Nephron progenitor cell (in vitro differentiated cells): ENCODE results near the gene CKM.

Experiments
- DNase-seq: peaks from one replicate; pipeline ENCODE4 v3.0.0; 2021
- H3K27ac Mint-ChIP-seq: 2 replicates; pipeline ENCODE4 v1.8.0; 2021; ENCODE audit warnings: mild to moderate bottlenecking, moderate library complexity, mixed read lengths
- H3K27me3 Mint-ChIP-seq: 2 replicates; pipeline ENCODE4 v1.8.0; 2021; ENCODE audit warnings: mild to moderate bottlenecking, low read depth, mixed read lengths; ENCODE audit not compliant: poor library complexity
- H3K36me3 Mint-ChIP-seq: 2 replicates; pipeline ENCODE4 v1.8.0; 2021; ENCODE audit warnings: low read depth, mixed read lengths
- H3K4me1 Mint-ChIP-seq: 2 replicates; pipeline ENCODE4 v1.8.0; 2021; ENCODE audit warnings: mixed read lengths
- H3K4me3 Mint-ChIP-seq: 2 replicates; pipeline ENCODE4 v1.8.0; 2021; ENCODE audit warnings: mild to moderate bottlenecking, moderate library complexity, mixed read lengths
- H3K9me3 Mint-ChIP-seq: 2 replicates; pipeline ENCODE4 v1.8.0; 2021; ENCODE audit warnings: mild to moderate bottlenecking, moderate library complexity, mixed read lengths
- CTCF ChIP-seq: fragments of 200-600 bp; sonication (generic); IDR thresholded peaks from 2 replicates; pipeline ENCODE4 v1.5.0; 2021; ENCODE audit warnings: antibody characterized with exemption

CKM gene

GRCh38 chr19:45267296-45267695 is 55.4 kb downstream of the CKM start:
- Mint-ChIP-seq H3K27me3 (no peaks in the 10 kb centered on the region), H3K4me1 (no peaks in the 10 kb centered on the region), H3K36me3 (peaks cover 46% of the 10 kb centered on the region), H3K9me3 (no peaks in the 10 kb centered on the region), H3K4me3 (no peak overlapping the region), H3K27ac (no peak overlapping the region)
- no peak for DNase-seq
- no peak for TF ChIP-seq CTCF

GRCh38 chr19:45265375-45265774 is 57.3 kb downstream of the CKM start:
- TF ChIP-seq CTCF = no peak
- Mint-ChIP-seq H3K36me3 (peaks cover 44% of the 10 kb centered on the region), H3K9me3 (no peaks in the 10 kb centered on the region), H3K27ac (peak overlapping the region; percentile 20), H3K27me3 (no peaks in the 10 kb centered on the region), H3K4me3 (no peak overlapping the region), H3K4me1 (no peaks in the 10 kb centered on the region)
- no peak for DNase-seq

DNA sequence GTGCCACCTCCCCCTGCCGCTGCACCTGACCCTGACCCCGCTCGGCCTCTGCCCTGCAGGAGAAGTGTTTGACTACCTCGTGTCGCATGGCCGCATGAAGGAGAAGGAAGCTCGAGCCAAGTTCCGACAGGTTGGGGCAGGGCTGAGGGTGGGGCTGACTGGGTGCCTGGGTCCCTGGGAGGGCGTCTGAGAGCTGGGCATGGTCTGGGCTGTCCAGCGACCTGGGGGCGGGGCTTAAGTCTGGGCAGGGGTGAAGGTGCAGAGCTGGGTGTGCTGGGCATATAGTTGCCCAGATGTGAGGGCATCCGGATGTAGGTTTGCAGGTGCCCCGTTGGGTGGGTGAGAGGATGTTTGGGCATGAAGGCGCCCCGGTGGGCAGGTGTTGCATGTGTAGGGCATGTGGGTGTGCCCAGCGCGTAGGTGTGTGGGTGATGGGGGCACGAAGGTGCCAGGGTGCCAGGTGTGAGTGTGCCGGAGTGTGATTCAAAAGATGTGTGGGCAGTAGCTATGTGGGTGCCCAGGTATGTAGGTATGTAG is 57.8 kb downstream of the CKM start:
- Mint-ChIP-seq H3K36me3 (peaks cover 44% of the 10 kb centered on the region), H3K9me3 (no peaks in the 10 kb centered on the region), H3K27ac (peak overlapping the region; percentile 20), H3K27me3 (no peaks in the 10 kb centered on the region), H3K4me3 (no peak overlapping the region), H3K4me1 (no peaks in the 10 kb centered on the region)
- no peak for TF ChIP-seq CTCF
- DNase-seq = no peak

DNA sequence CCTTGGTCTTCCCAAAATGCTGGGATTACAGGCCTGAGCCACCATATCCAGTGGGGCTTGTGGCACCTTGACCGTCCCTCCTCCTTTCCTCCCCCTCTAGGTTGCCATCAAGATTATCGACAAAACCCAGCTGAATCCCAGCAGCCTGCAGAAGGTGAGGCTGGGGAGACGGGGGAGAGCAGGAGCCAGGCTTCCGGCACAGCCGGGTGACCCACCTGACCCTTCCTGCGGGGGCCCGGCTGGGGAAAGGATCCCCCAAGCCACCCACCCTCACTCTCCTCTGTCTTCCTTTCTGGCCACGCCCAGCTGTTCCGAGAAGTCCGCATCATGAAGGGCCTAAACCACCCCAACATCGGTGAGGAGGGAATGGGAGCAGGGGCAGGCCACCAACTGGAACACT is 59.7 kb downstream of the CKM start:
- H3K4me1 Mint-ChIP-seq = no peaks in the 10 kb centered on the region

GRCh38 chr19:45262570-45262969 is 60.1 kb downstream of the CKM start:
- no peak for TF ChIP-seq CTCF
- no peaks in the 10 kb centered on the region for H3K4me1 Mint-ChIP-seq
- H3K9me3 Mint-ChIP-seq = no peaks in the 10 kb centered on the region
- no peaks in the 10 kb centered on the region for H3K27me3 Mint-ChIP-seq
- H3K36me3 Mint-ChIP-seq = peaks cover 32% of the 10 kb centered on the region
- no peak for DNase-seq
- no peak overlapping the region for H3K27ac Mint-ChIP-seq
- no peak overlapping the region for H3K4me3 Mint-ChIP-seq

More for the DNA sequence above, 59.7 kb downstream of the CKM start:
- Mint-ChIP-seq H3K9me3 (no peaks in the 10 kb centered on the region), H3K36me3 (peaks cover 33% of the 10 kb centered on the region), H3K27me3 (no peaks in the 10 kb centered on the region), H3K27ac (peak overlapping the region; percentile 39), H3K4me3 (no peak overlapping the region)
- no peak for TF ChIP-seq CTCF
- DNase-seq = no peak

DNA sequence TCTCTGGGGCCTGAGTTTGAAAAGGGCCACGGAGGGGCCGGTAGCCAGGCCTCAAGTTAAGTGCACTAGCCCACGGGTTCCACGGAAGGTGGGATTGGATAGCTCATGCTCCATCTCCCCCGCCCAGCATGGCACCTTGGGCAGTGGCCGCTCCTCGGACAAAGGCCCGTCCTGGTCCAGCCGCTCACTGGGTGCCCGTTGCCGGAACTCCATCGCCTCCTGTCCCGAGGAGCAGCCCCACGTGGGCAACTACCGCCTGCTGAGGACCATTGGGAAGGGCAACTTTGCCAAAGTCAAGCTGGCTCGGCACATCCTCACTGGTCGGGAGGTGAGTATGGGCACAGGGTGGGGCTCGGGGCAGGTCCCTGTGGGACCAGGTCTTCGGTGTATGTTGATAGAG is 63.8 kb downstream of the CKM start:
- H3K27me3 Mint-ChIP-seq = no peaks in the 10 kb centered on the region
- no peaks in the 10 kb centered on the region for H3K9me3 Mint-ChIP-seq
- no peak for TF ChIP-seq CTCF
- no peak overlapping the region for H3K4me3 Mint-ChIP-seq
- H3K27ac Mint-ChIP-seq = no peak overlapping the region
- no peak for DNase-seq
- H3K4me1 Mint-ChIP-seq = peaks cover 19% of the 10 kb centered on the region
- H3K36me3 Mint-ChIP-seq = peaks cover 9% of the 10 kb centered on the region
